ENCODE data around the gene DCTD.

The DCTD gene

DNA sequence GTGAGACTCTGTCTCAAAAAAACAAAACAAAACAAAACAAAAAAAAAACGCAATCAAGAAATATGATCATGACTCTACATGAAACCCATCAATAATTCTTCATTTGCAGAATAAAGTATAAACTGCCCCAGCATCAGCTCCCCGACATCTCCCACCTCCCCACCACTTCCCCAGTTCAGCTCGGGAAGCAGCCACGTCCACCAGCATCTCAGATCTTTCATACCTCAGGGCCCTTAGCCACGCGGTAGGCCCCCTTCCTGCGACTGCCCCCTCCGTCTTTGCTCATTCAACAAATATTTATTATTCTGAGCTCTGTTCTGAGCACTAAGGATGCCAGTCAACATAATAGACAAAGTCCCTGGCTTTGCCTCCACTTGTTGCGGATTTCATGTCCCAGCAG lies 45.6 kb downstream of the DCTD start:
- DNase-seq (ENCODE audit: low spot score), result no peak

DNA sequence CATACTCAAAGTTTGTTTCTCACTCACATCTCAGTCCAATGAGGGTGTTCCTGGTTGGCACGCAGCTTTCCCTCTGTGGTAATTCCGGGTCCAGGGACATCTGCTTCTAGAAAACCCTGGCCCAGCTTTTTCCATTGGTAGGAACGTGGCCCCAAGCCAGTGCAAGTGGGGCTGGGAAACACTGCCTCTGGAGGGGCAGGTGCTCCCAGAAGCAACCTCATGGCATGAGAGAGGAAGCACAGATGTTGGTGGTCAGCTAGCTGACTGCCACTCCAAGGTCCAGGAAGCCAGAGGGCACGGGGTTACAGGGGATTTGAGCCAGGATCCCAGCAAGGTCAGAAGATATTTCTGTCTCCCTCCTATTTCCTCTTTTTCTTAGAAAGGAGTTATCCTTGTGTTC lies 47.5 kb downstream of the DCTD start:
- DNase-seq (ENCODE audit: low spot score), result no peak

DNA sequence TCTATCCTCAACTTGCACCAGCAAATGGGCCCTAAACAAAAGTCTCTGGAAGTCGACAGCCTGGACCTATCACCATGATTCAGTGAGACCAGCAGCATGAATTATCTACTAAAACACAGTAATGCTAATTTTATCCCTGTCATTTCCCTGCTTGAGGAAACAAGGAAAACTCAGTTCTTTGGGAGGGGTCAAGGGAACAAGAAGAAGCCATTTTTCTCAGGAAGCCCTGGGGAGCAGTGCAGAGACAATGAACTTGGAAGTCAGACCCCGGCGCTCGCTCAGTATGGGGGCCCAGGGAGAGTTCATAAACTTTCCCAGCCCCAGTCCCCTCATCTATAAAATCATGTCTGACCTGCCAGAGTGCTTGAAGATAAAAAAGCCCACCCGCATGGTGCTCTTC lies 50.4 kb downstream of the DCTD start:
- no peak for DNase-seq (ENCODE audit: low spot score)

DNA sequence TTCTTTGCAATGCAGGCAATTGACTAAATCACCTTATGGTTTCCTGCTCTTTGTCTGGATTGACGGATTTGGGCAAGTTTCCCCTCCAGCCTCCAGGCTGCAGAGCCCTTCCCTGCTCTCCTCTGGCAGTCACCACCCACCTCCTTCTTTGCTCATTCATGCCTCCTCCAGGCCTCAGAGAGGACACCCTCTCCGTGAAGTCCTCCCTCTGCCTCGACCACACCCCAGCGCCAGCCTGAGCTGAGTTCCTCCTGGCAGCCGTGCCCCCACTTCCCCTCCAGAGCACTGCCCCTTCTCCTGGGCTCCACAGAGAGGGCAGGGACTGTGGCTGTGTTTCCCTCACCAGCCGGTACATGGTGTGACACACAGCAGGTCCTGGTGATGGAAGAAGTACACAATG lies 53.7 kb downstream of the DCTD start:
- no peak for DNase-seq (ENCODE audit: low spot score)

- peak; percentile 10 for DNase-seq (ENCODE audit: low spot score)
Observed at GRCh38 chr4:182862921-182863320, 54.3 kb downstream of the DCTD start.

DNA sequence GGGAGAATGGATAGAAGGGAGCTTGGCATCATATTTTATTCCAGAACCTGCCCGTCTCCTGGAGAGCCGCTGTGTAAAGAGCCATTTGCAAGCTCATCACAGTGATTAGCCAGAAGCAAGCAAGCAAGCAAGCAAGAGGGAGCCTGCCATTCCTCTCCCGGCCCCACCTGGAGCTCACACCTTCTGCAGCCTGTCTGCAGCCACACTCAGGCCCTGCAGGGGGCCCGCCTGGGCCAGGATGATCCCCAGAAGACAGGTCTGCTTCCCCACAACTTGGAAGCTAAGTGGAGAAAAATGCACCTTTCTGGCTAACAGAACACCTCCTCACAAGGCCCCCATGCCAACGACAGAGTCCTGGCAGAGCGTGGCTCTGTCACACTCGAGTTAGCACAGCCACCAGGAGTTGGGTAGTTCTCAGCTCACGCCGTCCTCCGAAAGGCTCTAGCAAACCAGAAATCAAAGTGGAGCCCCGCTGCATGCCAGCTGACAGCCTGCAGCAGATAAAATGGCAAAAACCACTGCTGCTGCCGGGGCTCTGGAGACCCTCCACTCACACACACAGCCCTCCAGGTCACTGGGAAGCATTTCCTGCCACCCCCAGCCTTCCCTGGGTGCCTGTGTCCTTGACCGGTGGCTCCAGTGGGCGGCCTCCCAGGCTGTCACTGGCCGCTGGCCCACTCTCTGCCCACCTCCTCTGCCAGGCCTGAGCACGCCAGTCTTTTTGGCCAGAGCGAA lies 54.9 kb downstream of the DCTD start:
- peak; percentile 67 for DNase-seq (ENCODE audit: low spot score)

DNA sequence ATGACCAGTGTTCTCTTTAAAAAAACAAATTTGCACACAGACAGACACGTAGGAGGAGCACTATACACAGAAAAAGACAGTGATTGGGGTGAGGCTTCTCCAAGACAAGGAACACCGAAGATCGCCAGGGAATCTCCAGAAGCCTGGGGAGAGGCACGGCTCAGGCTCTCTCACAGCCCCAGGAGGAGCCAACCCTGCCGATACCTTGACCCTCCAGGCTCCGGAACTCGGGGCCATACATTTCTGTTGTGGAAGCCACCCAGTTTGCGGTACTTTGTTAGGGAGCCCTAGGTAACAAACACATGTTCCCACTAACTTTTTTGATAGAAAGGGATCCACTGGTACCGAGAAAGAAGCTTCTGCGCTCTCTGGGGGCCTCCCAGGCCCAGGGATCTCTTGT lies 55.8 kb downstream of the DCTD start:
- no peak for DNase-seq (ENCODE audit: low spot score)

GRCh38 chr4:182859730-182860129 lies 57.5 kb downstream of the DCTD start:
- DNase-seq (ENCODE audit: low spot score), result no peak

- DNase-seq (ENCODE audit: low spot score), result no peak
Observed at GRCh38 chr4:182858711-182859110, 58.5 kb downstream of the DCTD start.

DNA sequence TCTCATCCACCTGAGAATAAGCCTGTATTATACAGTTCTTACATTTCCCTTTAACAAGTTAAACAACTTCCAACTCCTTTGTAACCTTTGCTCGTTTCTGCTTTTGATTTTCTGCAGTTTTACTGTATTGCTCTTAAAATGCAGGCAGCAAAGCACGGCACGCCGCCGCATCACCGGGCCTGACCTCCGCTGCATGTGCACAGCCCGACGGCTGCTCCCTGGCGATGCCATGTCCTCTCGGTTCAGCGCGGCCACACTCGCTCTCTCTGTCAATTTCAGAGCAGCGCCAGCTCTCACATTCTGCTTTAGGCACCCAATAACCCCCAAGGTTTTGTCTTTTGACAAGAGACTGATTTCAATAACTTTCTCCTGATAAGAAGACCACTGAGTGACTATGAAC lies 60.3 kb downstream of the DCTD start:
- no peak for DNase-seq (ENCODE audit: low spot score)

DNA sequence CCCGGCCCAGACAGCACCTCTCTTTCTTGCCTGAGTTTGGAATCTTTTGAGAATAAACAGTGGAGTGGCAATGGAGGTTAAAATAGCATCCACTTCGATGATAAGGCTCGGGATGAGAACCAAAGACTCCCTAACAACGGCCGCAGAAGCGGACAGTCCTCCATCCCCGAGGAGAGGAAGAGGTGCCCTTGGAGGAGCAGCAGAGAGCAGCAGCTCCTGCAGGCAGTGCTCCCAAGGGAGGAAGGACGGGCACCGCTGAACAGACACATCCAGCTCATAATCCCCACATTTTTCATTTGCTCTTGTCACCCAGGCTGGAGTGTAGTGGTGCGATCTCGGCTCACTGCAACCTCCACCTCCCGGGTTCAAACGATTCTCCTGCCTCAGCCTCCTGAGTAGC lies 61.3 kb downstream of the DCTD start:
- DNase-seq (ENCODE audit: low spot score), result no peak

- no peak for DNase-seq (ENCODE audit: low spot score)
Observed at GRCh38 chr4:182855312-182855711, 61.9 kb downstream of the DCTD start.

- DNase-seq (ENCODE audit: low spot score), result no peak
Observed at GRCh38 chr4:182854466-182854865, 62.7 kb downstream of the DCTD start.

DNA sequence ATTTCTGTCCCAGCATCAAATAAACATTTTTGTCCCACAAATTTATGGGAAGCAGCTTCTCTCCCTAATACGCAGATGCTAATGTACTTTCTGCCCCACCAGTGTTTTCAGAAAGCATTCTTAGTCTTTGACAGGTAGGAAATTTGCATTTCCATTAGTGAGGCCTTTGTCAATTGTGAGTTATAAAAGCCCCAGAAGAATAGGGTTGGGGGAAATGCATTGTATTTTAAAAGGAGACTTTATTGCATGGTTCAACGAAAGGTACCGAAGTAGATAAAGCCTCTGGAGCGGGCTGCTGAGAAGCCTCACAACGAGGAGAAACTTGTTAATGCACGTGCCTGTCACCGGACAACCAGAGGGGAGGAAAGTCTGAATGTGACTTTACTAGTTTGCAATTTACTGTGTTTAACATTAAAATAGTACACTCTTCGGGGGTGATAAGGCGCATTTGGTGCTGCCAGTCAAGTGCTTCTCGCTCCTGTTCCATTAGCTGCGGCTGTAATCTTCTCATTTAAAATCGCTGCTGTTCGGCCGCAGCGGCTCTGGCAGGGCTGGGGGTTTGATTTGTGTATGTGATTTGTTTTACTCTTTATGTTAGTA lies 63.4 kb downstream of the DCTD start:
- DNase-seq (ENCODE audit: low spot score), result no peak

DNA sequence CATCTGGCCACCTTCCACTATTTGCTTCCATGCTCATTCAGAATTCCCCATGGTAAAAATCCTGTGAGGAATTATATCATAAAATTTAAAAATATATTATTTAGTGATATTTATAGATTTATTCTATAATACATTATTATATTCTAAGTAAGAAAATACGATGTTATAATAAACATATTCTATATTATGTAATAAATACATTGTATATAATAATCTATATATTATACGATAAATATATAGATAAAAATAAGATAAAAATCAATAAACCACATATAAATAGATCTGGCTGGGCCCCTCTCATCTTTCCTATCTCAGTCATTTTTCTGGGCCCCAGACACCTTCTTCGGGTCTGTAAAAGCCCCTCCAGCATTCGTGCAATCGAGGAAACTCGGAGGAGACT lies 68.5 kb downstream of the DCTD start:
- no peak for DNase-seq (ENCODE audit: low spot score)

GRCh38 chr4:182847576-182848450 lies 69.4 kb downstream of the DCTD start:
- DNase-seq (ENCODE audit: low spot score), result no peak

DNA sequence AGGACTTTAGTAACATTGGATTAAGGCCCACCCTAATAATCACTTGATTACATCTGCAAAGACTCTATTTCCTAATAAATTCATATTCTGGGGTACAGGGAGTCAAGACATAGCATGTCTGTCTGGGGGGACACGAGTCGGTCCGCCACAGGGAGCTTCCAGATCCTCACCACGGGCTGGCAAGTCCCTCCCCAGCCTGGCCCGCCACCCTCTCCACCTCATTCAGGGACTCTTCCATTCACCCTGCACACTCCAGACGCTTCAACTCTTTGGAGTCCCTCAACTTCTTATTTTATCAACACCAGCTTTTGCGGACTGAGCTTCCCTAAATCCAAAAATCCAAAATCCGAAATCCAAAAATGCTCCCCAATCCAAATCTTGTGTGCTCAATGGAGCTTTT lies 71.2 kb downstream of the DCTD start:
- no peak for DNase-seq (ENCODE audit: low spot score)

- DNase-seq (ENCODE audit: low spot score), result no peak
Observed at GRCh38 chr4:182845618-182846017, 71.6 kb downstream of the DCTD start.

DNA sequence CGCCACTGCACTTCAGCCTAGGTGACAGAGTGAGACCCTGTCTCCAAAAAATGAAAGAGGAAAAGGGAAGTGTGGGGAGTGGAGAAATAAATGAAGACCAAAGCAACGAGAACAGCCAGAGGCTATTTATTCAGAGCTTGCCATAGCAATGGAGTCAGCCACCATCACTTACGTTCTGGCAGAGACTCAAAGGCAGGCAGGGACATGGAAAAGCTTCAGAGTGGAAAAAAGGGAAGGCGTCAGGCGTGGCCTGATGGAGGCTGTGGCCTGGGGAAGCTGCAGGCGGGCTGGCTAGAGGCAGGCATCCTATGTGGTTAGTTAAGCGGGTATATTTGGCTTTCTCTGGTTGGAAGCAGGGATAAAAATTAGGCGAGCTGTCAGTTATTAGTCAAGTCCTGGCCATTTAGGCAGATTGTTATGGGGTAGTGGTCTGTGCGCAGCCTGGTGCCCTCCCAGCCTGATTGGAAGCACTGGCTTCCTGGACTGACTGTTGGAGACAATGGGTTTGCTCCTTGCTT lies 73.3 kb downstream of the DCTD start:
- DNase-seq (ENCODE audit: low spot score), result no peak

- no peak for DNase-seq (ENCODE audit: low spot score)
Observed at GRCh38 chr4:182842759-182843390, 74.3 kb downstream of the DCTD start.

DNA sequence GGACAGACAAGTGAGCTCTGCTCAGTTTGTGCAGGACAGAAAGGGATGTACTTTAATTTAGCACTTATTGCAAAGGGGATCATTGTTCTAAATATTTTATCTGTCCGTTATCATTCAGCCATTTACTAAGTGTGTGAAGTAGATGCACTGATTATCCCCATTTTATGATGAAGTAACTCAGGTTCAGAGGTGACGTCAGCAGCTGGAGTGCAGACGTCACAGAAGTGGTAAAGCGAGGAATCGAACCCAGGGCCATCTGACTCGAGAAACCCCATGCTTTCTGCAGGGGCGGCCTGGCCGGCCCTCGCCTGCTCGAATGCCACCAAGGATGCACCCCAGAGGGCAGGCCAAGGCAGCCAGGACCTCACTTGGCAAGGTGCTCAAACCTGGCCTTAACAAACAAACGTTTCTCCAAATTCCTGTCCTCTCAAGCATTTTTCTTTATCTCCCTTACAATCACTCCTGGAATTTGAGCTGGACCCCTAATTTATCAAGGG lies 75.0 kb downstream of the DCTD start:
- DNase-seq (ENCODE audit: low spot score), result no peak

GRCh38 chr4:182840108-182840507 lies 77.1 kb downstream of the DCTD start:
- no peak for DNase-seq (ENCODE audit: low spot score)
